HG03039 (cell line): ENCODE data around the gene GPR82.
"Not testable (repeated sequence)": the region's sequence is repeated elsewhere in the genome, so short reads cannot be mapped to it uniquely, and the experiment has no call there.

ENCODE experiments used
- ATAC-seq: cut with Tn5 transposase; IDR thresholded peaks from one replicate; pipeline ENCODE4 v1.9.1; 2021; ENCODE audit warnings: mild to moderate bottlenecking, moderate library complexity; ENCODE audit not compliant: unreplicated experiment

The GPR82 gene, protein sequence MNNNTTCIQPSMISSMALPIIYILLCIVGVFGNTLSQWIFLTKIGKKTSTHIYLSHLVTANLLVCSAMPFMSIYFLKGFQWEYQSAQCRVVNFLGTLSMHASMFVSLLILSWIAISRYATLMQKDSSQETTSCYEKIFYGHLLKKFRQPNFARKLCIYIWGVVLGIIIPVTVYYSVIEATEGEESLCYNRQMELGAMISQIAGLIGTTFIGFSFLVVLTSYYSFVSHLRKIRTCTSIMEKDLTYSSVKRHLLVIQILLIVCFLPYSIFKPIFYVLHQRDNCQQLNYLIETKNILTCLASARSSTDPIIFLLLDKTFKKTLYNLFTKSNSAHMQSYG

DNA sequence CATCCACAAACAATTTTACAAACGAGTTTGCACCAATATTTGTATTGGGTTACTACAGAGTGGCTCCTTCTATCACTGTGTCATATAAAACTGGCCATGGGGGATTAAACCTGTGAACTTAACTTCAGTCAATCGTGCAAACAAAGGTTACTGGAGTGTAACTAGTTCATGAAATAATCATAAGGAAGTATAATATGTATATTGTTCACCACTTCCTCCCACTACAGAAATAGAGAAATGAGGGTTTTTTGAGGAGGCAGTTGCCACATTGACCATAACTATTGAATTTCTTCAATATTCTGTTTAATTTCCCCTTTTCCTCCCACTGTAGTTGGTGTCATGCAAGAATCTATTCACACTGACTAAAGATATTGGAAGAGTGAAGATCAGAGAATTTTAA lies at the start of gene GPR82:
Gene GPR82, plus strand, starts transcription at position 356 of the 400 bp plus-strand sequence. CDS start 2,846 bp downstream, outside the sequence.
- ATAC-seq, result no peak

DNA sequence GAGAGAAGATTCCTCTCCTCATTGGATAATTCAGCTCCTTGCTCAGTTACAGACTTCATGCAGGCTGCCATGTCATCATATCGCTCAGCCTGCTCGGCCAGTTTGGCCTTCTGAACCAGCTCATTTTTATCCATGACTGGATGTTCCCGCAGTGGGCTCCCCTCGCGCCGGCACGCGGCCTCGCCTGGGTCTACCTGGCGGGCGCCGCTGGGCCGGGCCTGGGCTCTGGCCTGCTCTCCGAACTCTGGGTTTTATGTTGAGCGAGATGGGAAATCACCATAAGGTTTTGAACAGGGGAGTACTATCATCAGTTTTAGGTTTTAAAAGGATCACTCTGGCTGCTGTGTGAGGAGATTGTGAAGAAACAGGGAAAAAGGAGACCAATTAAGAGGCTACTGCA lies 47.6 kb upstream of the GPR82 start:
- ATAC-seq, result not testable (repeated sequence)

DNA sequence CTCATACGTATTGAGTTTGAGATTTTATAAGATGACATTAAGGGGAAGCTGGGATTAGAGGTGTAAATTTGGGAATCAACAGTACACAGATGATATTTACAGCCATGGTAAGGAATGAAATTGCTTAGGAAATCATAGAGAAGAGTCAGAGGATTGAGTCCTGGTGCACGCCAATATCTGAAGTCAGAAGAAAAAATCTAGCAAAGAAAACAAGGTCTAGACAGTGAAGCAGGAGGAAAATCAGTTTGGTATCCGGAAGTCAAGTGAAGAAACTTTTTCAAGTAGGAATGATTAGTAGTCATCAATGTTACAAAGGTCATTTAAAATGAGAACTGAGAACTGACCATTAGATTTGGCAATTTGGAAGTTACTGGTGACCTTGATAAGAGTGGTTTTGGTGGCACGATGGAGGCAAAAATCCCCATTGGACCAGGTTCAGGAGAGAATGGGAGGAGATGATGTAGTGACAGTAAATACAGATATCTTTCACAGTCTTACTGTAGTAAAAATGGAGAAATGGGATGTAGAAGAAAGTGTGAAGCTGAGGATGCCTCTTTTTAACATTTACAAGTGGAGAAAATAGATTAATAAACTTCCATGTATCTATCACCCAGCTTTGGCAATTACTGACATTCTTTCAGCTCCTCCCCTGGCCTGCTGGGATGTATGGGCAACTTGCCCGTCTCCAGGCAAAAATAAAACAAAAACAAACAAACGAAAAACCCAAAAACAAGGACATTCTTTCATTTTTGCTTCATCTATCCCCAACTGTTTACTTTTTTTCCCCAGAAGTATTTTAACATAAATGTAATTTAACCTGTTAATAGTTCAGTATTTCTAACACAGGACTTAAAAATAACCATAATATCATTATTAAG lies 46.6 kb upstream of the GPR82 start:
- no peak for ATAC-seq

DNA sequence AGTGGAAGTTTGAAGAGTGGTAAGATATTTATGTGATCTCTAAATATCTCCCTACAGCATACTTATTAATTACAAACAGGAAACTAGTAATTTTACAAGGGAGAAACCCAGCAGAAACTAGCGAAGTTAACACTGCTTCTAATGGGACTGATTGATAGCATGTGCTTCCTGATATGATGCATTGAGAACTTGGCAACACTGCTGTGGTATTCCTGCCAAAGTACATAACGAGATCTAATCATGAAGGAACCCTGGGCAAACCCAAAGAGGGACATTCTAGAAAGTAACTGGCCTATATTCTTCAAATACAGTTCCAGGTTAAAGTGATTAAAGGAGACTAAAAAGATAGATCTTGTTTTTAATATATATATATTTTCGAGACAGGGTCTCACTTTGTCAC lies 39.8 kb upstream of the GPR82 start:
- no peak for ATAC-seq

DNA sequence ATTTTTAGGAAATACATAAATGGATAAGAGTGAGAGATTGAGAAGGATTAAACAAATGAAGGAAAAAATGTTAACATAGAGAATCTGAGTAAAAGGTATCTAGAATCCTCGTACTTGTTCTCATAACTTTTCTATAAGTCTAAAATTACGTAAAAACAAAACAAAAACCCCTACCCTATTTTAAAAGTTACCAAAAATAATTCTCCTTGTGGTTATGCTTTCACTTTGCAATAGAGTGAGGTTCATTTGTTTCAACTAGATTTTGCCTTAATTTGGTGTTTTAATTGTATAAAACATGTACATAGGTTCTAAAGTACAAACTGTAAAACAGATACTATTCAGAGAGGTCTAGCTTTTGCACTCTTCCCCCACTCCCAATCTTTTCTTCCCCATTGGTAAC lies 39.0 kb upstream of the GPR82 start:
- ATAC-seq, result no peak

DNA sequence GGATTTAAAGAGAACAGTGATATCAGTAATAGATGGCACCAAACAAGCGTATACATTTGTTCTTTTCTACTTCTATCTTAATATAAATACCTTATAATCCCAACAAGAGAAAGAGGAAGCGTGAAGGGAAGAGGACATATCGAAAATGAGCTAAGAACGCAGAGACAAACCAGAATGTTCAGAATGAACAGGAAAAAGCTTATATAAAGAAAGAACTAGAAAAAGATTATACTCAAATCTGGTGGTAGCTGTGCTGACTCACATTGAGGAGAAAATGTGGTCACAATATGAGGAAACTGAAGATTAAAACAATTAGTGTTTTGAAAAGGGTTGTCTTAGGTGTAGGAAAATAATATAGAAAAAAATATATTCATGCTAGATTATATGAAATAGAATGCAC lies 37.2 kb upstream of the GPR82 start:
- no peak for ATAC-seq

DNA sequence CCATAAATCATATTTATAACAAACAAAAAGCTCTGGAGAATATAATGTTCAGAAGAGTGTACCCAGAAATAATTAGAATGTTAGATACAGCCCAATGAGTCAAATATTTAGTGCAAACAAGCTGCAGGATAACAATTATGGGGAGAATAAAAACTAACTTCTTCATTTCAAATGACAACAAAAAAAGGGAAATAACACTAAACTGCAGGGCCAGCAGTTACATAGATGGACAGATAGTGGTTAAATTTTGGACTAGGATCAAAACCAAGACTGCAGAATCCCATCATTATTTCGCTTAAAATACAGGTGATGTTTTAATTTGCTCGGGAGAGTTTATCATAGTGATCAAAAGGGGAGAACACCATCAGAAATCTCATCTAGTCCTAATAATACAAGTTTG lies 35.8 kb upstream of the GPR82 start:
- ATAC-seq, result no peak

DNA sequence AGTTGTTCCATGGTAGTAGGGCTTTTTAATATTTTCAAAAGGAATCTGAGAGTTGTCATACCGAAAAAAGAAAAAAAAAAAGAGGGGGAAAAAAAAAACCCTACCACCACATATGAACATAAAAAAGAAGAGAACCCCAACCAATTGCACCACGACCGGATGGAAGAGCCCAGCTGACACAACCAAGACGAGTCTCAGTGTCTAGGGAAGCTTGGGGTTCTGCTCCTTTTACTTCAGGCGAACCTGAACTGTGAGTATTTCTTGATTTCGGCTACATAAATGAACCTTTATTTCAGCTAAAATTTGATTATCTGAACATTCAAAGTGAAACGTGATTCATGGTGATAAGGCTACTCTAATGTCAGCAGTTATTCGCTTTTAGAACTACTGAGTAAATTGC lies 35.1 kb upstream of the GPR82 start, which contains the start of gene GPR34:
Gene GPR34, plus strand, starts transcription at position 139 of the 400 bp plus-strand sequence. CDS start 6,661 bp downstream, outside the sequence.
- ATAC-seq, result no peak

DNA sequence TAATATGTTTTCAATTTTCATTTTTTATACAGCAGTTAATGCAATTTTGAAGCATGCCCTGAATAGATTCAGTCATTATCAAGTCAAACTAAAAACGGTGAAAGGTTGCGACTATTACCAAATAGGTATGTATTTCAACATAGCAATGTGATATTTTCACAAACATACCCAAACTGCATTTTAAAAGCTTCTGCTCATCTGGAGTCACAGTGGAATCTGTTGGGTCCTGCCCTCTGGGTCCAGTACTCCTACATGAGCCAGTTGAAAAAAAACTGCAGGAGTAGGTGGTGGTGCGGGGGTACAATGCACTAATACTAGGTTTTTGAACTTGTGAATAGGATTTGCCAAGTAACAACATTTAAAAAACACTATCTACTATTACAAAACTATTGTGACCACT lies 34.3 kb upstream of the GPR82 start:
- no peak for ATAC-seq

DNA sequence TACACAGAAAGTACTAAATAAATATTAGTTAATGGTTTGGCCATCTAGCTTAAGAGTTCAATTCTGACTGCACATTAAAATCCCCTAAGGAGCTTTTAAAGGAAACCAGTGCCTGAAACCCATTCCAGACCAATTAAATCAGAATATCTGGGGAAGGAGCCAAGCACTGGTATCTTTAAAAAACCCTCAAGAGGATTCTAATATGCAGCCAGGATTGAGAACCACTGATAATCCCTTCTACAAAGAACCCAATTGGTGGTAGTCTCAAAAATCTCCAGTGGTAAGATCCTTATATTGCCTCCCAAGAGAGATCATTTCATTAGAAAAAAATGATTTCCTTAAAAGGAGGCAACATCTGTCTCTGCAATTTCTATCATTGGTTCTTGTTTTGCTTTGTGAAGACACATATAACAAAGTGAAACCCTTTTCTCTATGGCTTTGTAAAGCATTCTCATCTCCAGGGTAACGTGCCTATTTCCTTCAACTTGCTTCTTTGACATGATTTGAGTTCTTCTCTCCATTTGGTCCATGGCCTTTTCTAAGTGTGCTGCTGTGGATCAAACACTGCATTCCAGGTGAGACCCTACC lies 31.7 kb upstream of the GPR82 start:
- ATAC-seq, result no peak

DNA sequence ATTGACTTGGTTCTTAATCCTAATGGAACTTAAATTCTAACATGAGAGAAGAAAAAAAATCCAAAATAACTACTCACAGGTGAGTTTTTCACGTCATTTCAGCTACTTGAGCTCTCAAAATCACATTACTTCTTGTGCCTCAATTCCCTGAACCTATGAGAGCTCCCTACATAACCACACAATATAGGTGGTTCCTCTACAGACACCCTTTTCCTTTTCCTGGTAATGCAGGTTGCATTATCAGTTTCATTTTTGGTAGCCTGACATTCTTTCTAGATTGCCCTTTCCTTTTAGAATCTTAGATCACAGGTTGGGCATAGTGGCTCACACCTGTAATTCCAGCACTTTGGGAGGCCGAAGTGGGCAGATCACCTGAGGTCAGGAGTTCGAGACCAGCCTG lies 31.0 kb upstream of the GPR82 start:
- no peak for ATAC-seq

DNA sequence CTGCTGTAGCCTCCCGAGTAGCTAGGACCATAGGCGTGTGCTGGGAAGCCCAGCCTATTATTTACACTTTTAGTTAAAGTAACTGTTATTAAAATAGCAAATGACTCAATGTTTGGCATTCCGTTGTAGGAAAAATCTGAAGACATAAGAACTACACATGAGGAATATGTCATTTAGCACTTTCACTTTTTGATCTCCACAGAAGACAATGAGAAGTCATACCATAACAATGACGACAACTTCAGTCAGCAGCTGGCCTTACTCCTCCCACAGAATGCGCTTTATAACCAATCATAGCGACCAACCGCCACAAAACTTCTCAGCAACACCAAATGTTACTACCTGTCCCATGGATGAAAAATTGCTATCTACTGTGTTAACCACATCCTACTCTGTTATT lies 28.6 kb upstream of the GPR82 start:
- ATAC-seq, result no peak

DNA sequence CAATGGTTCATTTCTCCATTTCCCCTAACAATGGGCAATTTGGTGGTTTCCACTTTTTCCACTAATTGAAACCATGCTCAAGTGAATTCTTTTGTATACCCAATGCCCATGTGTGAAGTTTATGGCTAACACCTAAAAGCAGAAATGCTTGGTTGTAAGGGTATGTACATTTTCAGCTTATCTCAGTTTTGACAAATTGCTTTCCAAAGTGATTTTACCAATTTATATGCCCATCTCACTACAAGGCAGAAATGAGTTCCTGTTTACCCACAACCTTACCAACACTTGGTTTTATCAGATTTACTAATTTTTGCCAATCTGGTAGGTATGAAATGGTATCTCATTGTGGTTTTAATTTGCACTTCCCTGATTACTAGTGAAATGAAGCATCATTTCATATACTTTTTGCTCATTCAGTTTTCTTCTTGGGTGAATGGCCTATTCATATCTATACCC lies 20.4 kb upstream of the GPR82 start:
- ATAC-seq, result no peak

DNA sequence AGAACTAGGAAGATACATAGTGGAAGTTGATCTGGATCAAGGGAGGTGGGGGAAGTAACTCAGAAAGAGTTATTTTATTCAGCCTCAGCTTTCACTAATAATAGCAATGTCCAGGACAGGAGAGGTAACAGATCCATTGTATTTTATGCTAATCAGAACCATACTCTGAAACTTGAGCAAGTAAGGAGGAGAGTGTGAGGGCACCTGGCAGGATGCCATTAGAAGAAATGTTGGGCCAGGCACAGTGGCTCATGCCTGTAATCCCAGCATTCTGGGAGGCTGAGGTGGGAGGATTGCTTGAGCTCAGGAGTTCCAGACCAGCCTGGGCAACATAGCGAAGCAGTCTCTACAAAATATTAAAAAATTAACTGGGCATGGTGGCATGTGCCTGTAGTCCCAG lies 18.9 kb upstream of the GPR82 start:
- ATAC-seq, result no peak

DNA sequence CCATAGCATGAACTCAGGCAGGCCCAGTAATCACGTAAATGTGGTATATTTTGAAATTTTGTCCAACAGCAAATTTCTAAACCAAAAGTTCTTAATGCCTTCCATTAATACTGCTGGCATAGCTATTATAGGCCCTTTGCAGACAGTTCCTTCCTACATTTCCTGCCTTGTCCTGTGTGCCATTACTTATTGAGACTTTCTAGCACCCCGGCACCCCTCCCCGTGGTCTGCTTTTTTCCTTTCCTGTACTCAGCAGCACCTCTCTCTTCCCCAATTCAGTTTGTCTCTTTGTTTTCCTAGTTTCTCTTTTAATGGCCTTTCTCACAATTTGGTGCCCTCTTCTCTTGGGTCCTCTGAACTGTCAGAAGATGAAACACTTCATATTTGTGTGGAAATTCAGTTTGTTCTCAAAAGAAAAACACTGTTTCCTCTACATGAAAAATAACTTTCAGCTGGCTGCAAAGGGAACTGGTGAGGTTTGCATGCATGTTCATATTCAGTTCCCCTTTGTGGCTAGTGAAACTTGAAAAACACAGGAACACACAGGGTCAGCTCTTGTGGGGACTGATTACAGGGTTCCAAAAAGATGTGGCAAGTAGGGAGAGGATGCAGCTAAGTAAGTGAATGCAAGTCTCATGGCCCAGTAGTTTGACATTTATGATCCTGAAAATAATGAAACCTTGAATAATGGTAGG lies 18.2 kb upstream of the GPR82 start:
- peak; percentile 70 for ATAC-seq

DNA sequence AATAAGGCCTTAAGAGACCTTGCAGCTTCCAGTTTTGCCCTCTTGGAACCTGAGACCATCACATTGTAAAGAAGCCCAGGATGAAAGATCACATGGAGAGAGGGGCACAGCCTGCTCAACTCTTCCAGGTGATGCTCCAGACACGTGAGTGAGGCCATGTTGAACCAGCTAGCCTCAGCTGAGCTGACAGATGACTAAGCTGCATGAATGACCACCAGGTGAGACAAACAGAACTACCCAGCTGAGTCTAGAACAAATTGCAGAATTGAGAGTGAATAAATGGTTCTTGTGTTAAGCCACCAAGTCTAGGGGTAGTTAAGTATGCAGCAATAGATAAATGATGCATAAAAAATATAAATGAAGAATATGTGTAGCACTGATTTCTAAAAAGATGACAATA lies 16.8 kb upstream of the GPR82 start:
- ATAC-seq, result no peak

DNA sequence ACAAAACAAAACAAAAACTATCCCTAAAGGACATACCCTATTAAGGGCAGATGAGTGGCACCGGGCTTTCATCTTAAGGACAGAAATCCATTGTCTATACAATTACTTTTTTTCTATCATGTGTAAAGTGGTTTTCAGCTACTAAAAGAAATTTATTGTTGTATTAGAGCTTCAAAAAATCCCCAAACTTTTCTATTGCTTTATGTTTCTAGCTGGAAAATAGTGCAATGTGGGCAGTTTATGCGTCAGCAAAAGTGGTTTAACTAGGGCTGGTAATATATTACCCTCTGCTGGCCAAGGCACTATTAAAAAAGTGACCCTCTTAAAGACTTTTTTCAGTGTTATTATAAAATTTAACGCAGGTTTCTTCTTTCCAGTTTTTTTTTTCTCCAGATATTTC lies 15.5 kb upstream of the GPR82 start:
- ATAC-seq, result no peak

DNA sequence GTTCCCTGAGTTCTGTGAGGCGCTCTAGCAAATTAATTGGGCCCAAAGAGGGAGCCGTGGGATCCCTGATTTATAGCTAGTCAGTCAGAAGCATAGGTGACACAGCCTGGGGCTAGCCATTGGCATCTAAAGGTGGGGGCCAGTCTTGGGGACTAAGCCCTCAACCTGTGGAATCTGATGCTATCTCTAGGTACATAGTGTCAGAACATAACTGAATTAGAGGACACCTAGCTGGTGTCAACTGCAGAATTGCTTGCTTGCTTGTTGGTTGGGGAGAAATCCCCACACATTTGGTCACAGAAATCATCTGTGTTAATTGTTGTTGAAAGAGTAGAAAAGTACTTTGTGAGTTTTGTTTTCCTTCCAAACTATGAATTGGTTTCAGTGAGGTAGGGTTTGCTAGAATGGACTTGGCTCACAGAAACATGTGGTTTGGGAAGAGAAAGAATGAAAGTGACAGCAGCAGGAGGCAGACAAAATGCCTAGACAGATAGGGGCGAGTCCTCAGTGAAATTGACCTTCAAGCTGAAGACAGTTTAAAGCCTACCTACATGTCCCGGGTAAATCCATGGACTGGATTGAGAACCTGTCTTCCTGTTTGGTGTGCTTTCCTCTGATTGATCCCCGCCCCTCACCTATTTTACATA lies 12.8 kb upstream of the GPR82 start:
- no peak for ATAC-seq

DNA sequence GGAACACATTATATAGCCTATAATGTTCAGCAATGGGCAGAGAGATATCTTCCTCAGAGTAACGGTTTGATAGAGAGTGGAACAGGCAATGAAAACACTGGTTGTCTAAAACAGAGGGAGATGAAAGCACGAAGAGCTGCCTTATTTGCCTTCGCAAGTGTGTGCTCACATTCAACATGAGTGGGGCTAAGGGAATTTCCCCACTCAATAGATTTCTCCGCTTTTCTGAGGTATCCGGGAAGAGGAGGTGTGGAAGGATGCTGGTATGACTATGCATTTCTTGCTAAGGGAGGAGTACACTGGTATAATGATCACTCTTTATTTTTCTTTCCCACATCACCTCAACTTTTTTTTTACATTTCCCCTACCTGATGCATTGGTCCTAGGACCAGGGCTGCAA lies 7.8 kb upstream of the GPR82 start:
- no peak for ATAC-seq

DNA sequence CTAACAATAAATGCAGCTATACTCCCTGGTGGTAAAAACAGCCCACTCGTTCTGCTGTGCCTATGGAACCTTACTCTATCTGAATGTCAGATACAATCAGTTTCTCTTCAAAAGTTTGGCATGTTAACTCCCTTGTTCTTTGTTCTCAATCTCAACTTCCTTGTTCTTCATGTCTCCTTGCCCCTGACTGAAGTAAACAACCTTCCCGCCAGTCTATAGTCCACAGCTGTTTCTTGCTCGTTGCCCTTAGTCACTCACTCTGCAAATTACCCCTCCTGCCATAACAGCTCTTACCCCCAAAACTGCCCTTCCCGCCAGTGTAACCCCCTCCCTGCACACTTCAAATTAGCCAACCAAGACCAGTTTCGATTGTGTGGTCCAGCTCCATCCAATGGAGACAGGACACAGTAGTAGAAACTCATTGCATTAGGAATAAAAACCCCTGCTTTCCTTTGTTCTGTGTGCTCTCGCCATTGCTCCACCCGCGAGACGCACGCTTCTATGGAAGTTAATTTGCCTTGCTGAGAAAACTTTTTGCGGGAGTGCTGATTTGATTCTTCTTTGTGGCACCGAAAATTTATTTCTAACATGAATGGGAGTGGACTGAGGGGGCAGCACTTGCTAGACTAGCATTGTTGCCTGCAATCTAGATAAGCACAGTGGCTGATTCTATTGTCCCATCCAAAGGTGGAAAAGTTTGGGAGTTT lies 7.1 kb upstream of the GPR82 start:
- no peak for ATAC-seq
